Measurements from ENCODE around the gene PACC1. TPM values are rescaled to one million over a fixed set of nuclear protein-coding genes. Genes with fewer than 3 reads are reported as not detected.
"Not testable (repeated sequence)": the region's sequence is repeated elsewhere in the genome, so short reads cannot be mapped to it uniquely, and the experiment has no call there.

PACC1 gene
- total RNA-seq, 1 experiment from 2014 or later, result 21.2 TPM

GRCh38 chr1:212341090-212341489, 73.6 kb downstream of the PACC1 start:
- no peak for DNase-seq (ENCODE audit: low read depth)

GRCh38 chr1:212329105-212329504, 85.6 kb downstream of the PACC1 start:
- DNase-seq (ENCODE audit: low read depth), result no peak

GRCh38 chr1:212328248-212328647, 86.4 kb downstream of the PACC1 start:
- no peak for DNase-seq (ENCODE audit: low read depth)

- no peak for DNase-seq (ENCODE audit: low read depth)
These were observed 88.1 kb downstream of the PACC1 start for GRCh38 chr1:212326541-212326940.

GRCh38 chr1:212323066-212323465, 91.6 kb downstream of the PACC1 start:
- no peak for DNase-seq (ENCODE audit: low read depth)

- not testable (repeated sequence) for DNase-seq (ENCODE audit: low read depth)
These were observed 93.7 kb downstream of the PACC1 start for GRCh38 chr1:212321031-212321430.

GRCh38 chr1:212317916-212318315, 96.8 kb downstream of the PACC1 start:
- no peak for DNase-seq (ENCODE audit: low read depth)

GRCh38 chr1:212315907-212316306, 98.8 kb downstream of the PACC1 start:
- DNase-seq (ENCODE audit: low read depth), result peak; percentile 45

GRCh38 chr1:212315184-212315583, 99.5 kb downstream of the PACC1 start:
- DNase-seq (ENCODE audit: low read depth), result no peak

Small RNAs within 50 kb of the gene (small RNA-seq; reads per million reads assigned to genes)
- gene SNORA16B, result not detected

Other genes starting within 250 kb of the PACC1 start
- 11.3 and 12.3 TPM in 2 replicates for gene PPP2R5A, start 129.5 kb downstream of the PACC1 start, total RNA-seq (2014; rRNA removed; shearing (Covaris generic))
- 42.8 and 64.8 TPM in 2 replicates for gene NENF, start 18.0 kb upstream of the PACC1 start, total RNA-seq (2014; rRNA removed; shearing (Covaris generic))
- gene ATF3, start 193.9 kb upstream of the PACC1 start, total RNA-seq (2014; rRNA removed; shearing (Covaris generic)), result 2.6 and 4.9 TPM in 2 replicates